Stimulated activated naive CD8-positive, alpha-beta T cell treated with anti-CD3 and anti-CD28 coated beads, Interleukin-15, amount 100 ng/mL, for 72 hours (primary cell): ENCODE measurements around the gene MCTP2.
A peak's percentile ranks its signal among the peaks of the same experiment; 100 is the strongest.

ENCODE experiments used
- ATAC-seq: fragments of 150-1000 bp; cut with Tn5 transposase; 2 replicates; pipeline ENCODE4 v1.10.0; 2021; ENCODE audit warnings: mild to moderate bottlenecking, moderate library complexity
- DNase-seq, 2 donors: peaks; one replicate each; pipeline ENCODE4 v3.0.0; 2021 to 2022
- H3K27ac Mint-ChIP-seq, 2 donors: one replicate each; pipeline ENCODE4 v1.8.0; 2022; ENCODE audit warnings: mild to moderate bottlenecking in 2 of 2, mixed read lengths in 2 of 2, moderate library complexity in 2 of 2
- H3K27me3 Mint-ChIP-seq: one replicate; pipeline ENCODE4 v1.8.0; 2022; ENCODE audit warnings: mixed read lengths
- H3K4me1 Mint-ChIP-seq: one replicate; pipeline ENCODE4 v1.8.0; 2022; ENCODE audit warnings: mild to moderate bottlenecking, mixed read lengths
- H3K4me3 Mint-ChIP-seq, 2 donors: one replicate each; pipeline ENCODE4 v1.8.0; 2022; ENCODE audit warnings: mild to moderate bottlenecking in 2 of 2, mixed read lengths in 2 of 2, moderate library complexity in 1 of 2
- H3K9me3 Mint-ChIP-seq, 2 donors: one replicate each; pipeline ENCODE4 v1.8.0; 2022; ENCODE audit warnings: mixed read lengths in 2 of 2

MCTP2 gene

DNA sequence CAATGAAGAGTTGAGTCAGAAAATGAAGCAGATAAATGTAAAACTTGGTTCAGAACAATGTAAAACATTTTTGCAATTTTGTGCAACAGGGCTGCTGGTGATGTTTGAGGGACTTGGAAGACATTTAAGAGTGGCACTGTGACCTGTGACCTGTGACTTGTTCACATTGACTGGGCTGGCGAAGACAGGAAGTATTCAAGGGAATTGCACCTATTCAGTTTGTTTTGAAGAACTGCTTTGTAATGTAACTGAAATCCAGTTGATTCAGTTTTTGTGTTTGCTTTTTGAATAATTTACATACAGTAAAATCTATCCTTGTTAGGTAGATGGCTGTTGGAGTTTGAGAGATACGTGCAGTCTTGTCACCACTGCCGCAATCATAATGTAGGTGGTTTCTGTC is 35.4 kb downstream of the MCTP2 start:
- ATAC-seq = no peak
- Mint-ChIP-seq H3K4me1 (peaks cover 30% of the 10 kb centered on the region), H3K4me3 (no peak overlapping the region), H3K9me3 (peaks cover 0 to 5% of the 10 kb centered on the region in 2 donors), H3K27me3 (no peaks in the 10 kb centered on the region), H3K27ac (no peak overlapping the region)
- DNase-seq = no peak

DNA sequence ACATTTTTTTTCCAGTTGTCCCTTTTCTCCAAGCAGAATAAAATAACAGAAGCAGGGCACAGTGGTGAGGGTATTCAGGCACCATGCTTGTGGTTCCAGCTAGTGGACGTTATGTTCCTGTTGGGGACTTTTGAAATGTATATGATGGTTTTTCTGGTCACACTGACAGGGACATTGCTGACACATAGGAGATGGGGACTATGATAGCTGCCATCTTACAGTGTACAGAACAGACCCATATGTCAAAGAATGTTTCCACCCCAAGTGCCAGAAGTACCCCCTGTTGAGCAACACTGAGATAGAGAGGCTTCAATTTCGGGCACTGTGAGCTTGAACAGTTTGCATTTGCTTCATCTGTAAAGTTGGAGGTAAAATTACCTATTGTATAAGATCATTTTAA is 38.6 kb downstream of the MCTP2 start:
- H3K27ac Mint-ChIP-seq = no peak overlapping the region
- H3K4me3 Mint-ChIP-seq = no peak overlapping the region
- peaks cover 0 to 5% of the 10 kb centered on the region in 2 donors for H3K9me3 Mint-ChIP-seq
- H3K27me3 Mint-ChIP-seq = no peaks in the 10 kb centered on the region
- DNase-seq (no peak), ATAC-seq (no peak)
- peaks cover 18% of the 10 kb centered on the region for H3K4me1 Mint-ChIP-seq

DNA sequence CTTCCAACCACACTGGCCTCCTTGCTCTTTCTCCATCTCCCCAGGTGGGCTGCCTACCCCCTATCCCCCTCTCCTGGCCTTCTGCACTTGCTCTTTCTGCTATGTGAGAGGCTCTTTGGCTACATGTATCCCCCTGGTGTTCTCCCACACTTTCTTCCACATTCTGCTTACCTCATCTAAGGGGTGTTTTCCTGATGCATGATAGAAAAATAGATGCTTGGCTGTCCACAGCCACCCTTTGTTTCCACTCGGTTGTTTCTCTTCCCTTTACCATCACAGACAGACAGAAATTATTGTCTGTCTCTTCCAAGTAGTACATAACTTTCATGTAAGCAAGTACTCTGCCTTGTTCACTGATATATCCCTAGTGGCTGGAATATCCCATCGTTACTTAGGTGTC is 39.2 kb downstream of the MCTP2 start:
- H3K9me3 Mint-ChIP-seq = peaks cover 0 to 5% of the 10 kb centered on the region in 2 donors

DNA sequence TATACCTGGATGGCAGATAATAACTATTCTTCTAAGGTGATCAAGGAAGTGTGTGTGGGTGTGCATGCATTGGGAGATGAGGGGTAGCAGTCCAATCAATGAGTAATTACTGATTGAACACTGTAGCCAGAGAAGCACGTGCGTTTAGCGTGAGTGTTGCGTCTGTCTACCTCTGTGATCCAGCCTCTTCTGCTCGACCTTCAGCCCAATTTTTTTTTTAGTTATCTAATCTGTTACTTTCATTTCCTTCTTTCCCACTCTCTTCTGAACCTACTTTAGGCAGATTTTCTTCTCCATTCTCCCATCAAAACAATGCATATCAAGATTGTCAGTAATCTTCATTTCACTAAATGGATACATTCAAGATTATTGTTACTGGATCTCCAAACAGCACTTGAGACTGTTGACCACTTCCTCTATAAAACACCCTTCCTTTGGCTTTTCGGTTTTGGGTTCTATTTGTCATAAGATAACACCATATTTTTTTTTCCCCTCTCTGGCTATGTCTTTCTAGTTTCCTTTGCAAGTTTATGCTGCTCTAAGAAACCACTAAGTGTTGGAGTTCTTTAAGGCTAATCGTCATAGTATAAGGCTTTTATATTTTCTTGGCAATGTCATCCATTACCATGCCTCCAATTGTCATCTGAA is 41.0 kb downstream of the MCTP2 start:
- H3K27me3 Mint-ChIP-seq = no peaks in the 10 kb centered on the region
- H3K27ac Mint-ChIP-seq = no peak overlapping the region
- peaks cover 9% of the 10 kb centered on the region for H3K4me1 Mint-ChIP-seq
- DNase-seq (no peak), ATAC-seq (peak; percentile 91)
- H3K9me3 Mint-ChIP-seq = peaks cover 0 to 5% of the 10 kb centered on the region in 2 donors
- H3K4me3 Mint-ChIP-seq = no peak overlapping the region

More for the DNA sequence above, 39.2 kb downstream of the MCTP2 start:
- ATAC-seq (no peak), DNase-seq (no peak)
- Mint-ChIP-seq H3K27me3 (no peaks in the 10 kb centered on the region), H3K4me3 (no peak overlapping the region), H3K4me1 (peaks cover 18% of the 10 kb centered on the region), H3K27ac (no peak overlapping the region)

DNA sequence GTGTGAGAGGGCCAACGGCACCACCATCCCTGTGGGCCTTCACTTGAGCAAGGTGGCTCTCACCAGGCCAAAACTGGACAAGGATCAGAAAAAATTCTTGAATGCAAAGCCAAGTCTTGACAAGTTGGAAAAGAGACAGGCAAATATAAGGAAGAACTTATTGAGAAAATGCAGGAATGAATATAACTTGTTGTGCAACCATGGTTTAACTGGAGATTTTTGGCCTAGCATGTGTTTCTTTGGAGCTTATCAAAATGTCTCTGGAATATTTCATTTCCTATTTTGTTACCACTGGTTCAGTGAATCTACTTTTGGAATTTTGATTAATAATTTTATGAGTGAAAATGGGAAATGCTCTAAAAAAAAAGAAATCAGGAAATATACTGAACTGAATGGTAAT is 42.5 kb downstream of the MCTP2 start:
- Mint-ChIP-seq H3K9me3 (no peaks in the 10 kb centered on the region), H3K4me3 (no peak overlapping the region), H3K27ac (no peak overlapping the region), H3K27me3 (no peaks in the 10 kb centered on the region), H3K4me1 (peaks cover 13% of the 10 kb centered on the region)
- DNase-seq = no peak
- no peak for ATAC-seq

DNA sequence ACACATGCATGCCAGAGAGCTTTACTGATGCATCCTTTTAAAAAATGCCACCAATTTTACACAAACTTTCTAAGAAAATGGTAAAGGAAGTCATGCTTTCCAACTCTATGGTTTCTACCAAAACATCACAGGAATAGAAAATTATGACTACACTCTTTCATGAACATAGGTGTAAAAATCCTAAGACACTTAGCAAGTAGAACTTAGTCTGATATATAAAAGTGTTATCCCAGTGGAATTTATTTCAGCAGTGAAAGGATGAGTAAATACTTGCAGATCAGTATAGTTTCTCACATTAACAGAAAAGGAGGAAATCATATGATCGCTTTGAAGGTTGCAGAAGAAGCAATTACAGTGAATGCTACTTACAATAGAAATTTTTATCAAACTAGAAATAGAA is 43.4 kb downstream of the MCTP2 start:
- Mint-ChIP-seq H3K9me3 (no peaks in the 10 kb centered on the region), H3K4me3 (peak overlapping the region; percentile 27 to 58), H3K4me1 (peaks cover 23% of the 10 kb centered on the region), H3K27ac (peak overlapping the region in 1 of 2 donors; percentile 32), H3K27me3 (no peaks in the 10 kb centered on the region)
- no peak for DNase-seq
- ATAC-seq = peak; percentile 47

DNA sequence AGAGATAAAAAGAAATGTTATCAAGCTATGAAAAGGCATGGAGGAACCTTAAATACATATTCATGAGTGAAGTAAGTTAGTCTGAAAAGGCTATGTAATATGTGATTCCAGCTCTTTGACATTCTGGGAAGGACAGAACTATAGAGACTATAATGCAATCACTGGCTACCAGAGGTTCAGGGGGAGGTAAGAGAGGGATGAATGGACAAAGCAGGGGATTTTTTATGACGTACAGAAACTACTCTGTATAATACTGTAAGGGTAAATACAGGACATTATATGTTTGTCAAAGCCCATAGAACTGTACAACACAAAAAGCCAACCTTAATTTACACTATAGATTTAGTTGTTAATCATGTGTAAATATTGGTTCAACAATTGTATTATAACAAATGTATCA is 46.1 kb downstream of the MCTP2 start:
- H3K27me3 Mint-ChIP-seq = no peaks in the 10 kb centered on the region
- no peak overlapping the region for H3K27ac Mint-ChIP-seq

DNA sequence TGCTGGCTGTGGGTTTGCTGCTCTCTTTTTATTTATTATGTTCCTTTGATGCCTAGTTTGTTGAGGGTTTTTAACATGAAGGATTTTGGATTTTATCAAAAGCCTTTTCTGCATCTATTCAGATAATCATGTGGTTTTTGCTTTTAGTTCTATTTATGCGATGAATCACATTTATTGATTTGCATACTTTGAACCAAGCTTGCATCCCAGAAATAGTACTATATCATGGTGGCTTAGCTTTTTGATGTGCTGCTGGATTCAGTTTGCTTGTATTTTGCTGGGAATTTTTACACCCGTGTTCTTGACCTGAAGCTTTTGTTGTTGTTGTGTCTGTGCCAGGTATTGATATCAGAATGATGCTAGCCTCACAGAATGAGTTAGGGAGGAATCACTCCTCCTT is 48.4 kb downstream of the MCTP2 start:
- Mint-ChIP-seq H3K27ac (peak overlapping the region in 1 of 2 donors; percentile 81), H3K9me3 (peaks cover 12 to 15% of the 10 kb centered on the region in 2 donors), H3K27me3 (no peaks in the 10 kb centered on the region), H3K4me3 (peak overlapping the region in 1 of 2 donors; percentile 63), H3K4me1 (peaks cover 58% of the 10 kb centered on the region)
- no peak for ATAC-seq
- no peak for DNase-seq

More for the DNA sequence above, 46.1 kb downstream of the MCTP2 start:
- H3K4me1 Mint-ChIP-seq = peaks cover 50% of the 10 kb centered on the region
- no peak overlapping the region for H3K4me3 Mint-ChIP-seq
- DNase-seq (no peak), ATAC-seq (no peak)
- peaks cover 7 to 11% of the 10 kb centered on the region in 2 donors for H3K9me3 Mint-ChIP-seq

DNA sequence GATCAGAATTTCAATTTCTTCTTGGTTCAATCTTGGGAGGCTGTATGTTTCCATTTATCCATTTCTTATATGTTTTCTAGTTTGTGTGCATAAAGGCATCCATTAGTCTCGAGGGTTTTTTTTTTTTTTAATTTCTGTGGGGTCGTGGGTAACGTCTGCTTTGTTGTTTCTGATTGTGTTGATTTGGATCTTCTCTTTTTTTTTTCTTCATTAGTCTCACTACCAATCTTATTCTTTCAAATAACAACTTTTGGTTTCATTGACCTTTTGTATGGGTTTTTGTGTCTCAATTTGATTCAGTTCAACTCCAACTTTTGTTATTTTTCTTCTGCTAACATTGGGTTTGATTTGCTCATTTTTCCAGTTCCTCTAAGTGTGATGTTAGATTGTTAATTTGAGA is 48.9 kb downstream of the MCTP2 start:
- peaks cover 12 to 15% of the 10 kb centered on the region in 2 donors for H3K9me3 Mint-ChIP-seq
- DNase-seq (no peak), ATAC-seq (peak; percentile 37)
- H3K4me1 Mint-ChIP-seq = peaks cover 58% of the 10 kb centered on the region
- no peaks in the 10 kb centered on the region for H3K27me3 Mint-ChIP-seq
- H3K27ac Mint-ChIP-seq = peak overlapping the region; percentile 55 to 89
- peak overlapping the region; percentile 60 to 63 for H3K4me3 Mint-ChIP-seq

DNA sequence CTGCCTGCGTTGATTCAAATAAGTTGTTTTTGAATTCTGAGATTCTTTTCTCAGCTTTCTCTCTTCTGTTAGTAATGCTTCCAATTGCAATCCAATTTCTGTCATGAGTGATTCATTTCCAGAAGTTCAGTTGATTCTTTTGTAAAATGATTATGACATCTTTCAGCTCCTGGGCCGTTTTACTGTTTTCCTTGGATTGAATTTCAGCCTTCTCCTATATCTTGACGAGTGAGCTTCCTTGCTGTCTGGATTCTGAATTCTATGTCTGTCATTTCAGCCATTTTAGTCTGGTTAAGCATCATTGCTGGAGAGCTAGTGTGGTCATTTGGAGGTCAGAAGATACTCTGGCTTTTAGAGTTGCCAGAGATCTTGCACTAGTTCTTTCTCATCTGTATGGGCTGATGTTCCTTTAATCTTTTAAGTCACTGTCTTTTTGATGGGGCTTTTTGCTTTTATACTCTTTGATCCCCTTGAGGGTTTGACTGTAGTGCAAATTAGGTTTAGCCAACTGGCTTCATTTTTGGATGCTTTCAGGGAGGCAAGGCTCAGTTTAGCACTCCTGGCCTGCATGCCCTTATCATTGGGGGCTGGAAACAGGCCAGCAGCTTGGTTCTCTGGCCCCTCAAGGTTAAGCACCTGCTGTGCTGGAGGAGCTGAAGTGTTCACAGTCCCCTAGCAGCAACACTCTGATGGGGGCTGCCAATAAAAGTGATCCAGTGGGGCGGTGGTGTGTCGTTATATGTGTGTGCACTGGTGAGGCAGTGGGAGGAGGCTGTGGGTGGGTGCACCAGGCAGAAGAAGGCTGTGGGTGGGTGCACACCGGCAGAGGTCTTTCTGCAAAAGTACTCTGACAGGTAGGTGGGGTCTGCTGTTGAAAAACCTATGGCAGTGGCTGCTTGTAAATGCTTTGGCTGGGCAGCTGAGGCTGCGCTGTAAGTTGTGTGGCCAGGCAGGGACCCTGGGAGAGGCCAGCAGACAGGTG is 51.2 kb downstream of the MCTP2 start:
- peak; percentile 47 for ATAC-seq

DNA sequence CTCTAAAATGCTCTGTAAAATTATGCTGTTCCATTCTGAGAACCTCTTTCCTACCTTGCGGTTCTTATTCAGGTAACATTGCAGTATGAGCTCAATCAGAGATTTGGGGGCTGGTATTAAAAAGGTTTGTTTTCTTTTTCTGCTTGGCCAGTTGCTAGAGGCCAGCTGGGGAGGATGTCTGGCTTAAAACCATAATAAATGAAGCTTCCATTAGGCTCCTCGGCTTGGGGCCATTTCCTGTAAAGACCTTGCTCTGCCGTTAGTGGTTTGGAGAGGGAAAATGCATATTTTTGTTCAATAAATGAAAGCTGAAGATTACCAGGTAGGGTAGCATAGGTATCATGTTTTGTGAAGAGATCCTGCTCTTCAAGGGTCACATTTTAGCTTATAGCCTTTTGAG is 55.2 kb downstream of the MCTP2 start:
- H3K27ac Mint-ChIP-seq = no peak overlapping the region
- H3K27me3 Mint-ChIP-seq = no peaks in the 10 kb centered on the region
- no peak for DNase-seq
- peaks cover 12 to 29% of the 10 kb centered on the region in 2 donors for H3K9me3 Mint-ChIP-seq
- peak overlapping the region; percentile 35 to 78 for H3K4me3 Mint-ChIP-seq
- peak; percentile 33 for ATAC-seq
- peaks cover 56% of the 10 kb centered on the region for H3K4me1 Mint-ChIP-seq

More for the DNA sequence above, 51.2 kb downstream of the MCTP2 start:
- Mint-ChIP-seq H3K4me3 (peak overlapping the region in 1 of 2 donors; percentile 46), H3K27ac (no peak overlapping the region), H3K4me1 (peaks cover 76% of the 10 kb centered on the region), H3K27me3 (no peaks in the 10 kb centered on the region), H3K9me3 (peaks cover 12 to 15% of the 10 kb centered on the region in 2 donors)
- DNase-seq = no peak

DNA sequence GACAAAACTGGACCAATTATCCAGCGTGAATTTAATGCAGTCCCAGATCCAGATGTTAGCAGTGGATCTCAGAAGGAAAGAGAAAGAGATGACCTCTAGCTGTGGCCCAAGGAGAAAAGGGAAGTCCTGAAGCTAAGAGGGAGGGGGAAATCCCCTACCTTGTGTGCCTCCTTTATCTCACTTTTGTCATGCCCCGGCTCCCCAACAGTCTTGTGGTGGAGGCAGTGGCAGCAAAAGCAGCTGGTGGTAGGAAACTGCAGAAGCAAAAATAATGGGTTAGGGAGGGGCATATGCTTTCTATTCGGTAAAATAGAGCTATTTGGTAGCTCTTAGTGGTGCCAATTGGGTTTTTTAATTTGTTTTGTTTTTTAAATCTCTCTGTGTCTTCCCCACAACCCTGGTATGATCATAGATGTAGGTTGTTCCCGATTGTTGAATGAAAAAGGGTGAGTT is 56.5 kb downstream of the MCTP2 start:
- H3K27me3 Mint-ChIP-seq = no peaks in the 10 kb centered on the region
- peaks cover 2 to 18% of the 10 kb centered on the region in 2 donors for H3K9me3 Mint-ChIP-seq
- peaks cover 50% of the 10 kb centered on the region for H3K4me1 Mint-ChIP-seq
- H3K27ac Mint-ChIP-seq = peak overlapping the region; percentile 14 to 66
- DNase-seq (peak; percentile 34 to 67), ATAC-seq (peak; percentile 98)
- H3K4me3 Mint-ChIP-seq = peak overlapping the region; percentile 78 to 81

DNA sequence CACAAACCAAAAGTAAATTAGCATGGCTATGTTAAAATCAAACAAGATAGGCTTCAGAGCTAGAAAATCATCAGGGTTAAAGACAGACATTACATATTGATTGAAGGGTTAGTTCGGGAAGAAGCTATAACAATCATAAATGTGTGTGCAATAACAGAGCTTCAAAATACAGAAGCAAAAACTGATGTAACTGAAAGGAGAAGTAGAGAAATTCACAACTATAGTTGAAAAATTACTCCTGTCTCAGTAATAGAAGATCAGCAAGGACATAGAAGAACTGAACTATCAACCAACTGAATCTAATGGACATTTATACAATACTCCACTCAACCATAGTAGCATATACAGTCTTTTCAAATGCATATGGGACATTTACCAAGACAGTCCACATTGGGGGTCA is 59.4 kb downstream of the MCTP2 start:
- Mint-ChIP-seq H3K27me3 (no peaks in the 10 kb centered on the region), H3K27ac (no peak overlapping the region), H3K4me3 (no peak overlapping the region), H3K9me3 (peaks cover 0 to 18% of the 10 kb centered on the region in 2 donors), H3K4me1 (peaks cover 59% of the 10 kb centered on the region)
- ATAC-seq (no peak), DNase-seq (no peak)

DNA sequence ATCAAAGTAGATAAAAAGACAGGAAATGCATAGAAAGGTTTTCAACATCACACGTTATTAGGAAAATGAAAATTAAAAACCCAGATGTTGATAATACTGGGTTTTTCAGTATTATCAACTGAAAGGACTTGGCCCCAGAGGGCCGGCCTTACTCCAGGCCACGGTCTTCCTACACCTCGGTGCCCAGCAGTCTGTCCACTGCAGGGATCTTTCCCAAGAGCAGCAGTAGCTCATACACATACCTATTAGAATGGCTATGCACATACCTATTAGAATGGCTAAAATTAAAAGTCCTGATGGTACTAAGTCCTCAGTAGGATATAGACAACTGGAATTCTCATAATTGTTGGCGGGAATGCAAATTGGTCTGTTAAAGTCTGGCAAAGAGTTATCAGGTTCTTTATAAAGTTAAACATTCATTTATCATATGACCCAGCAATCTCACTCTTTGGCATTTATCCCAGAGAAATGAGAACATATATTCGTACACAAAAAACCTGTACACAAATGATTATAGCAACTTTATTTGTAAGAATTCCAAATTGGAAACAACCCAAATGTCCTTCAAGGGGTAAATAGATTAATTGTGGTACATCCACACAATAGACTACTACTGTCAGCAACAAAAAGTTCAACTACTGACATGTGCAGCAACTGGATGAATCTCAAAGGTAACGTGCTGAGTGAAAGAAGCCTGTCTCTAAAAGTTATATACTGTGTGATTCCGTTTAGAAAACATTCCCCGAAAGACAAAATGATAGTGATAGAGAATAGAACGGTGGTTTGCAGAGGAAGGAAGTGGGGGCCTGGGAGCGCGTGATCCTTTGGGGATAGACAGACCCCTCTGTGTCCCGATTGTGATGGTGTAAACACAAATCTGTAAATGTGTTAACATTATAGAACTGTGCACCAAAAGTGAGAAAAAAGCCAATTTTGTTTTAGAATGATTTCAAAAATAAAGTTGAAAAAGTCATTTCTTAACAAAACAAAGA is 62.3 kb downstream of the MCTP2 start:
- Mint-ChIP-seq H3K4me3 (peak overlapping the region in 1 of 2 donors; percentile 4), H3K27me3 (no peaks in the 10 kb centered on the region), H3K27ac (no peak overlapping the region), H3K4me1 (peaks cover 51% of the 10 kb centered on the region), H3K9me3 (peaks cover 0 to 16% of the 10 kb centered on the region in 2 donors)
- ATAC-seq (no peak), DNase-seq (no peak)

DNA sequence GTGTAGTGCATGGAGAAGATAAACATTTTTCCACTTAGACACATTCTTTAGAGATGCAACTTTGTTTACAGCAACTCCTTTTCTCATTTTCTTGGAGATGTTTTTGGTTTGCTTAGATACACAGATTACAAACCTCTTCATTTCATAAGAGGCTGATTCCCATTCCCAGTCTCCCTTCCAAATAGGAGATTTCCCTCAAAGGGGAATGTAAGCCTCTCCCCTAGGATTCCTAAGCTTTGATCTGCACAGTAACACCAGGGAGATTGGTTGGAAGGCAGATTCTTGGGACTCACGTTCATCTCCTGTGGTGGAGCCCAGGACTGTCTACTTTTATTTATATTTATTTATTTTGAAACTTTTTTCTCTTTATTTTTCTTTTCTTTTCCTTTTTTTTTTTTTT is 63.2 kb downstream of the MCTP2 start:
- Mint-ChIP-seq H3K27ac (no peak overlapping the region), H3K4me3 (no peak overlapping the region), H3K4me1 (peaks cover 52% of the 10 kb centered on the region)

More for the DNA sequence above, 63.2 kb downstream of the MCTP2 start:
- Mint-ChIP-seq H3K9me3 (peaks cover 0 to 10% of the 10 kb centered on the region in 2 donors), H3K27me3 (no peaks in the 10 kb centered on the region)
- ATAC-seq (no peak), DNase-seq (no peak)
